Lower lobe of right lung (tissue), 2 donors: Measurements from ENCODE around the gene TADA2B. TPM values are rescaled to one million over a fixed set of nuclear protein-coding genes. Genes with fewer than 3 reads are reported as not detected.
A peak's percentile ranks its signal among the peaks of the same experiment; 100 is the strongest.
"Not testable (repeated sequence)": the region's sequence is repeated elsewhere in the genome, so short reads cannot be mapped to it uniquely, and the experiment has no call there.

Experiments
- ATAC-seq, 2 donors: fragments of 200-7000 bp; cut with Tn5 transposase; one replicate each; pipeline ENCODE4 v1.9.1; 2020 to 2022; ENCODE audit warnings: mild to moderate bottlenecking in 2 of 2, moderate library complexity in 2 of 2
- DNase-seq: peaks from one replicate; pipeline ENCODE4 v3.0.0-alpha.2; 2020
- H3K27ac ChIP-seq: fragments of 200-600 bp; one replicate; pipeline ENCODE4 v1.8.0; 2022
- H3K27me3 ChIP-seq: fragments of 200-600 bp; one replicate; pipeline ENCODE4 v1.8.0; 2022; ENCODE audit warnings: low read depth
- H3K36me3 ChIP-seq: fragments of 200-600 bp; one replicate; pipeline ENCODE4 v1.8.0; 2022; ENCODE audit warnings: mild to moderate bottlenecking
- H3K4me1 ChIP-seq: fragments of 200-600 bp; one replicate; pipeline ENCODE4 v1.8.0; 2022
- H3K4me3 ChIP-seq: fragments of 200-600 bp; one replicate; pipeline ENCODE4 v1.8.0; 2022; ENCODE audit warnings: mild to moderate bottlenecking
- H3K9me3 ChIP-seq: fragments of 200-600 bp; one replicate; pipeline ENCODE4 v1.8.0; 2022
- CTCF ChIP-seq: fragments of 200-600 bp; IDR thresholded peaks from one replicate; pipeline ENCODE4 v1.8.0; 2022; ENCODE audit warnings: antibody characterized with exemption, mild to moderate bottlenecking
- intact Hi-C: fragments of 100-400 bp; cut with DNase I; formaldehyde crosslinking; loops from one replicate; pipeline ENCODE4 v1.11.0; 2022
- total RNA-seq: library from RNA; stranded (reverse); fragmentation: NEBNext Ultra II Directional; extraction: Animal tissue kit (Norgen Biotek cat#: 25700); gene quantifications from one replicate; pipeline ENCODE4 v1.2.1, GENCODE V29; 2021
- donor health status: DM: no; HTN: yes; CAD: no; lungs with severe emphysema.

Gene TADA2B
- total RNA-seq, 1 donor from 2014 or later: 20.2 TPM

GRCh38 chr4:7092026-7092425 is 48.9 kb downstream of the TADA2B start:
- DNase-seq (no peak), ATAC-seq (no peak)
- peaks cover 3% of the 10 kb centered on the region for H3K27me3 ChIP-seq
- no peak overlapping the region for H3K27ac ChIP-seq
- no peaks in the 10 kb centered on the region for H3K4me1 ChIP-seq
- H3K36me3 ChIP-seq: no peaks in the 10 kb centered on the region
- TF ChIP-seq CTCF: no peak
- H3K9me3 ChIP-seq: no peaks in the 10 kb centered on the region
- intact Hi-C loops: no loop called here
- no peak overlapping the region for H3K4me3 ChIP-seq

GRCh38 chr4:7094916-7095315 is 51.7 kb downstream of the TADA2B start:
- Histone ChIP-seq H3K27ac (no peak overlapping the region), H3K9me3 (no peaks in the 10 kb centered on the region), H3K27me3 (no peaks in the 10 kb centered on the region), H3K4me1 (no peaks in the 10 kb centered on the region), H3K4me3 (no peak overlapping the region), H3K36me3 (no peaks in the 10 kb centered on the region)
- DNase-seq (no peak), ATAC-seq (no peak)
- no peak for TF ChIP-seq CTCF
- intact Hi-C loops: no loop called here

GRCh38 chr4:7095611-7096155 is 52.5 kb downstream of the TADA2B start:
- H3K9me3 ChIP-seq: no peaks in the 10 kb centered on the region
- no peaks in the 10 kb centered on the region for H3K4me1 ChIP-seq
- H3K27ac ChIP-seq: no peak overlapping the region
- no peak for TF ChIP-seq CTCF
- intact Hi-C loops: no loop called here
- no peak for DNase-seq
- no peaks in the 10 kb centered on the region for H3K36me3 ChIP-seq
- no peak overlapping the region for H3K4me3 ChIP-seq
- ATAC-seq: no peak
- H3K27me3 ChIP-seq: no peaks in the 10 kb centered on the region

GRCh38 chr4:7096236-7096635 is 53.1 kb downstream of the TADA2B start:
- Histone ChIP-seq H3K9me3 (no peaks in the 10 kb centered on the region), H3K4me1 (no peaks in the 10 kb centered on the region), H3K27me3 (no peaks in the 10 kb centered on the region), H3K36me3 (no peaks in the 10 kb centered on the region), H3K4me3 (no peak overlapping the region), H3K27ac (no peak overlapping the region)
- ATAC-seq (no peak), DNase-seq (no peak)
- intact Hi-C loops: no loop called here
- no peak for TF ChIP-seq CTCF

- no peaks in the 10 kb centered on the region for H3K36me3 ChIP-seq
- H3K9me3 ChIP-seq: no peaks in the 10 kb centered on the region
- H3K4me3 ChIP-seq: peak overlapping the region; percentile 70
- H3K4me1 ChIP-seq: peaks cover 26% of the 10 kb centered on the region
- ATAC-seq: peak; percentile 84 to 86
- peak; percentile 83 for DNase-seq
- H3K27me3 ChIP-seq: no peaks in the 10 kb centered on the region
- H3K27ac ChIP-seq: peak overlapping the region; percentile 84
- intact Hi-C loops: no loop called here
- peak; percentile 78 for TF ChIP-seq CTCF
Observed at GRCh38 chr4:7101692-7102515, 58.7 kb downstream of the TADA2B start.

- H3K27me3 ChIP-seq, H3K9me3 ChIP-seq, H3K36me3 ChIP-seq, DNase-seq, intact Hi-C loops: not testable (repeated sequence)
- ATAC-seq: peak in 1 of 2 donors; percentile 1
- Histone ChIP-seq H3K4me1 (peaks cover 26% of the 10 kb centered on the region), H3K4me3 (peak overlapping the region; percentile 70), H3K27ac (peak overlapping the region; percentile 84)
Observed at GRCh38 chr4:7102516-7102909, 59.3 kb downstream of the TADA2B start.
